Fibroblast of skin of scalp (primary cell): Measurements from ENCODE around the gene ZSWIM3.
A peak's percentile ranks its signal among the peaks of the same experiment; 100 is the strongest.

Source experiments
- DNase-seq: peaks from one replicate; pipeline ENCODE4 v3.0.0-alpha.2; 2013

Gene ZSWIM3

GRCh38 chr20:45833030-45833882, 24.2 kb upstream of the ZSWIM3 start, which contains the start of gene SNX21:
SNX21 (plus strand) TSS chr20:45833799; CDS start chr20:45833920, 121 bp downstream.
- peak; percentile 94 for DNase-seq

- DNase-seq = peak; percentile 72
These were observed 23.3 kb upstream of the ZSWIM3 start for GRCh38 chr20:45833883-45834796.

GRCh38 chr20:45834797-45835161, 22.6 kb upstream of the ZSWIM3 start:
- DNase-seq = no peak

- DNase-seq = no peak
These were observed 22.1 kb upstream of the ZSWIM3 start for GRCh38 chr20:45835329-45835765.

- peak; percentile 49 for DNase-seq
These were observed 21.6 kb upstream of the ZSWIM3 start for GRCh38 chr20:45835825-45836224.

- no peak for DNase-seq
These were observed 20.6 kb upstream of the ZSWIM3 start for GRCh38 chr20:45836841-45837240.

GRCh38 chr20:45840700-45841198, 16.7 kb upstream of the ZSWIM3 start:
- DNase-seq = no peak

- DNase-seq = no peak
These were observed 15.8 kb upstream of the ZSWIM3 start for GRCh38 chr20:45841407-45842129.

- DNase-seq = no peak
These were observed 15.1 kb upstream of the ZSWIM3 start for GRCh38 chr20:45842169-45842812.

GRCh38 chr20:45843506-45843905, 13.9 kb upstream of the ZSWIM3 start:
- no peak for DNase-seq

GRCh38 chr20:45845452-45845851, 12.0 kb upstream of the ZSWIM3 start:
- DNase-seq = no peak

GRCh38 chr20:45848421-45848820, 9.0 kb upstream of the ZSWIM3 start:
- no peak for DNase-seq

- no peak for DNase-seq
These were observed 8.3 kb upstream of the ZSWIM3 start for GRCh38 chr20:45848969-45849582.

- no peak for DNase-seq
These were observed 7.2 kb upstream of the ZSWIM3 start for GRCh38 chr20:45850238-45850637.

GRCh38 chr20:45850926-45851325, 6.5 kb upstream of the ZSWIM3 start:
- DNase-seq = no peak

GRCh38 chr20:45851501-45851900, 5.9 kb upstream of the ZSWIM3 start:
- no peak for DNase-seq

- no peak for DNase-seq
These were observed 5.1 kb upstream of the ZSWIM3 start for GRCh38 chr20:45852326-45852725.

GRCh38 chr20:45853484-45853883, 3.9 kb upstream of the ZSWIM3 start:
- DNase-seq = no peak

GRCh38 chr20:45857882-45858216, 435 bp downstream of the ZSWIM3 start:
- DNase-seq = no peak

- DNase-seq = no peak
These were observed 2.5 kb downstream of the ZSWIM3 start for GRCh38 chr20:45859916-45860315.

- DNase-seq = no peak
These were observed 3.3 kb downstream of the ZSWIM3 start for GRCh38 chr20:45860560-45861220.
